Stimulated activated CD4-positive, alpha-beta T cell treated with anti-CD3 and anti-CD28 coated beads, Interleukin-1b, Interleukin-23, amount 100 ng/mL, for 1 hour (primary cell): Measurements from ENCODE around the gene ACTL6B.
"Not testable (repeated sequence)": the region's sequence is repeated elsewhere in the genome, so short reads cannot be mapped to it uniquely, and the experiment has no call there.

Source experiments
- DNase-seq, 2 donors: peaks; one replicate each; pipeline ENCODE4 v3.0.0-alpha.2; 2020; ENCODE audit warnings: low read depth in 2 of 2

ACTL6B gene

GRCh38 chr7:100671353-100672327 lies 15.4 kb upstream of the ACTL6B start:
- no peak for DNase-seq

GRCh38 chr7:100670074-100670473 lies 13.8 kb upstream of the ACTL6B start:
- no peak for DNase-seq

GRCh38 chr7:100669106-100669505 lies 12.9 kb upstream of the ACTL6B start:
- not testable (repeated sequence) for DNase-seq

- no peak for DNase-seq
These were observed 11.8 kb upstream of the ACTL6B start for GRCh38 chr7:100668069-100668449.

- no peak for DNase-seq
These were observed 11.3 kb upstream of the ACTL6B start for GRCh38 chr7:100667331-100668068.

- DNase-seq = no peak
These were observed 9.0 kb upstream of the ACTL6B start for GRCh38 chr7:100665168-100665726.

- DNase-seq = not testable (repeated sequence)
These were observed 6.0 kb upstream of the ACTL6B start for GRCh38 chr7:100662194-100662776.

- DNase-seq = no peak
These were observed 1.1 kb downstream of the ACTL6B start for GRCh38 chr7:100654908-100655831.

GRCh38 chr7:100649826-100650565 lies 6.3 kb downstream of the ACTL6B start:
- DNase-seq = no peak

- DNase-seq = no peak
These were observed 13.7 kb downstream of the ACTL6B start for GRCh38 chr7:100642534-100642907.

- DNase-seq = no peak
These were observed 14.3 kb downstream of the ACTL6B start for GRCh38 chr7:100641860-100642533.

GRCh38 chr7:100641463-100641859 lies 14.8 kb downstream of the ACTL6B start, which contains the start of gene TFR2:
TFR2 (minus strand) TSS chr7:100641552; CDS start chr7:100641509, 43 bp downstream.
- no peak for DNase-seq

- no peak for DNase-seq
These were observed 15.5 kb downstream of the ACTL6B start for GRCh38 chr7:100640517-100641440.

- DNase-seq = no peak
These were observed 16.2 kb downstream of the ACTL6B start for GRCh38 chr7:100639995-100640516.

- peak in 1 of 2 donors; percentile 31 for DNase-seq
These were observed 23.1 kb downstream of the ACTL6B start for GRCh38 chr7:100632951-100633717.

- no peak for DNase-seq
These were observed 26.2 kb downstream of the ACTL6B start for GRCh38 chr7:100630066-100630465.

- DNase-seq = no peak
These were observed 27.0 kb downstream of the ACTL6B start for GRCh38 chr7:100629117-100629716.
